Measurements from ENCODE around the gene CRBN. TPM values are rescaled to one million over a fixed set of nuclear protein-coding genes. Genes with fewer than 3 reads are reported as not detected.

The CRBN gene
- polyA plus RNA-seq, 1 of the 3 experiments (the other 2 are of a cell fraction) = 17.5 TPM

GRCh38 chr3:3145831-3146230 lies 33.7 kb downstream of the CRBN start:
- no peak for TF ChIP-seq CHD2 (IDR thresholded peaks at IDR 0.05; ENCODE audit: low read length, partially characterized antibody)
- Histone ChIP-seq H3K36me3 (replicated peaks in 1 of 2; ENCODE audit: control insufficient read depth in 1 of 2, insufficient read depth in 2 of 2, low read length in 1 of 2) (peaks cover 65 to 96% of the 10 kb centered on the region in 2 experiments), H3K27me3 (ENCODE audit: insufficient read depth) (no peaks in the 10 kb centered on the region), H2AFZ (ENCODE audit: low read depth) (no peak overlapping the region), H3K27ac (ENCODE audit: low read depth in 2 of 2, low read length in 1 of 2) (no peak overlapping the region), H3K4me3 (ENCODE audit: low read depth in 2 of 2, low read length in 1 of 2) (no peak overlapping the region), H3K9me2 (no peaks in the 10 kb centered on the region), H3F3A (replicated peaks; ENCODE audit: insufficient read depth) (peaks cover 18% of the 10 kb centered on the region), H3K4me1 (ENCODE audit: control insufficient read depth in 1 of 2, insufficient read depth in 2 of 2, low read depth in 1 of 2, low read length in 1 of 2) (no peaks in the 10 kb centered on the region; a peak in 1 of 4 replicates), H3K4me2 (no peak overlapping the region), H3K9me3 (no peaks in the 10 kb centered on the region), H3K79me2 (ENCODE audit: insufficient read depth) (peaks cover 10% of the 10 kb centered on the region; the same call in 1 of the 2 replicates), H3K9ac (no peak overlapping the region), H4K20me1 (ENCODE audit: insufficient read depth) (no peaks in the 10 kb centered on the region)
- CTCF ChIA-PET = no interaction called here
- WGBS (ENCODE audit: low lambda C conversion rate) = 95% methylated on average over 8 of the region's 8 CpGs
- DNase-seq = no peak
- POLR2A ChIA-PET = no interaction called here

GRCh38 chr3:3141939-3142338 lies 37.6 kb downstream of the CRBN start:
- Histone ChIP-seq H3K4me3 (ENCODE audit: low read depth in 2 of 2, low read length in 1 of 2) (no peak overlapping the region), H3K9ac (no peak overlapping the region), H3K9me3 (no peaks in the 10 kb centered on the region), H3K9me2 (no peaks in the 10 kb centered on the region), H3K36me3 (replicated peaks in 1 of 2; ENCODE audit: control insufficient read depth in 1 of 2, insufficient read depth in 2 of 2, low read length in 1 of 2) (peaks cover 63 to 96% of the 10 kb centered on the region in 2 experiments), H3K4me1 (ENCODE audit: control insufficient read depth in 1 of 2, insufficient read depth in 2 of 2, low read depth in 1 of 2, low read length in 1 of 2) (no peaks in the 10 kb centered on the region; a peak in 1 of 4 replicates), H3K4me2 (no peak overlapping the region), H3F3A (replicated peaks; ENCODE audit: insufficient read depth) (no peaks in the 10 kb centered on the region), H3K27ac (ENCODE audit: low read depth in 2 of 2, low read length in 1 of 2) (no peak overlapping the region), H2AFZ (ENCODE audit: low read depth) (no peak overlapping the region), H3K27me3 (ENCODE audit: insufficient read depth) (no peaks in the 10 kb centered on the region), H4K20me1 (ENCODE audit: insufficient read depth) (no peaks in the 10 kb centered on the region), H3K79me2 (ENCODE audit: insufficient read depth) (peaks cover 16% of the 10 kb centered on the region)
- no peak for TF ChIP-seq EP300 (IDR thresholded peaks at IDR 0.05; ENCODE audit: borderline replicate concordance in 1 of 2, low read depth in 1 of 2, low read length in 1 of 2)
- TF ChIP-seq ELF1 (IDR thresholded peaks at IDR 0.05) = no peak
- TF ChIP-seq IRF3 (IDR thresholded peaks at IDR 0.05; ENCODE audit: low read depth, low read length) = no peak
- TF ChIP-seq FOXM1 (IDR thresholded peaks at IDR 0.05; ENCODE audit: low read depth) = no peak
- no peak for TF ChIP-seq RCOR1 (IDR thresholded peaks at IDR 0.05; ENCODE audit: low read length)
- TF ChIP-seq FOSL2 (IDR thresholded peaks at IDR 0.05; ENCODE audit: borderline replicate concordance, low read depth) = no peak
- no peak for TF ChIP-seq CHD2 (IDR thresholded peaks at IDR 0.05; ENCODE audit: low read length, partially characterized antibody)
- no peak for TF ChIP-seq RAD21 (IDR thresholded peaks at IDR 0.05; ENCODE audit: low read length)
- no peak for TF ChIP-seq JUND (IDR thresholded peaks at IDR 0.05)
- no peak for TF ChIP-seq MAX (IDR thresholded peaks at IDR 0.05; ENCODE audit: low read depth)
- TF ChIP-seq PBX3 (IDR thresholded peaks at IDR 0.05) = no peak
- no peak for TF ChIP-seq TEAD4 (IDR thresholded peaks at IDR 0.05; ENCODE audit: borderline replicate concordance, insufficient read depth)
- no peak for TF ChIP-seq FOXJ3 (CRISPR knock-in tag; IDR thresholded peaks at IDR 0.05)
- TF ChIP-seq YY1 (IDR thresholded peaks at IDR 0.05; ENCODE audit: low read depth) = no peak
- TF ChIP-seq RXRA (IDR thresholded peaks at IDR 0.05; ENCODE audit: borderline replicate concordance, low read depth) = no peak
- no peak for TF ChIP-seq NFIC (IDR thresholded peaks at IDR 0.05; ENCODE audit: borderline replicate concordance)
- TF ChIP-seq GATA2 (CRISPR knock-in tag; IDR thresholded peaks at IDR 0.05) = no peak
- no peak for TF ChIP-seq SMC3 (IDR thresholded peaks at IDR 0.05; ENCODE audit: low read depth, low read length)
- no peak for TF ChIP-seq NRF1 (IDR thresholded peaks at IDR 0.05; ENCODE audit: low read depth, low read length)
- CTCF ChIA-PET = no interaction called here
- POLR2A ChIA-PET = no interaction called here
- no peak for DNase-seq
